WERI-Rb-1 (cell line): ENCODE measurements around the gene NFKB2.

ENCODE experiments used
- DNase-seq: peaks from one replicate; pipeline ENCODE4 v3.0.0-alpha.2; 2020
- H3K27ac ChIP-seq: fragments of 250-450 bp; sonication (Bioruptor Pico); 2 replicates; pipeline ENCODE4 v1.5.1; 2020; ENCODE audit warnings: mild to moderate bottlenecking, moderate library complexity
- H3K27me3 ChIP-seq: fragments of 250-450 bp; sonication (Bioruptor Pico); 2 replicates; pipeline ENCODE4 v1.5.1; 2021; ENCODE audit warnings: mild to moderate bottlenecking, low read depth, moderate library complexity; ENCODE audit not compliant: insufficient read depth, severe bottlenecking
- H3K36me3 ChIP-seq: fragments of 250-450 bp; sonication (Bioruptor Pico); 2 replicates; pipeline ENCODE4 v1.5.1; 2020; ENCODE audit warnings: mild to moderate bottlenecking, moderate library complexity
- H3K4me3 ChIP-seq: 2 replicates; pipeline ENCODE4 v1.5.1; 2011; ENCODE audit warnings: low read depth, mild to moderate bottlenecking, control low read depth, low read length
- H3K9me3 ChIP-seq: fragments of 250-450 bp; sonication (Bioruptor Pico); 2 replicates; pipeline ENCODE4 v1.5.1; 2021; ENCODE audit warnings: mild to moderate bottlenecking, moderate library complexity; ENCODE audit not compliant: severe bottlenecking
- CTCF ChIP-seq: IDR thresholded peaks from 2 replicates; pipeline ENCODE4 v1.5.1; 2011; ENCODE audit warnings: low read depth, mild to moderate bottlenecking, control low read depth, inconsistent platforms, low read length

Gene NFKB2

GRCh38 chr10:102379383-102379782, 16.1 kb upstream of the NFKB2 start:
- H3K36me3 ChIP-seq, result peaks cover 66% of the 10 kb centered on the region

GRCh38 chr10:102381983-102382382, 13.5 kb upstream of the NFKB2 start:
- no peak for DNase-seq
- H3K4me3 ChIP-seq, result no peak overlapping the region
- no peak overlapping the region for H3K27ac ChIP-seq
- H3K9me3 ChIP-seq, result no peaks in the 10 kb centered on the region
- H3K27me3 ChIP-seq, result no peaks in the 10 kb centered on the region
- TF ChIP-seq CTCF, result no peak
- peaks cover 44% of the 10 kb centered on the region for H3K36me3 ChIP-seq

More at GRCh38 chr10:102379383-102379782, 16.1 kb upstream of the NFKB2 start:
- no peak overlapping the region for H3K27ac ChIP-seq
- H3K4me3 ChIP-seq, result no peak overlapping the region
- H3K27me3 ChIP-seq, result no peaks in the 10 kb centered on the region
- no peak for DNase-seq
- no peak for TF ChIP-seq CTCF
- no peaks in the 10 kb centered on the region for H3K9me3 ChIP-seq

- H3K36me3 ChIP-seq, result peaks cover 38% of the 10 kb centered on the region
- H3K27ac ChIP-seq, result no peak overlapping the region
- TF ChIP-seq CTCF, result no peak
- no peaks in the 10 kb centered on the region for H3K27me3 ChIP-seq
- no peaks in the 10 kb centered on the region for H3K9me3 ChIP-seq
- no peak overlapping the region for H3K4me3 ChIP-seq
- no peak for DNase-seq
Observed at GRCh38 chr10:102382871-102383270, 12.6 kb upstream of the NFKB2 start.

- Histone ChIP-seq H3K27me3 (no peaks in the 10 kb centered on the region), H3K4me3 (no peak overlapping the region), H3K36me3 (peaks cover 32% of the 10 kb centered on the region), H3K9me3 (no peaks in the 10 kb centered on the region), H3K27ac (no peak overlapping the region)
- DNase-seq, result no peak
- TF ChIP-seq CTCF, result peak; percentile 69
Observed at GRCh38 chr10:102384053-102384452, 11.5 kb upstream of the NFKB2 start.

- H3K36me3 ChIP-seq, result peaks cover 26% of the 10 kb centered on the region
- no peaks in the 10 kb centered on the region for H3K9me3 ChIP-seq
- no peak for TF ChIP-seq CTCF
- no peak overlapping the region for H3K27ac ChIP-seq
- no peak for DNase-seq
- no peak overlapping the region for H3K4me3 ChIP-seq
- H3K27me3 ChIP-seq, result no peaks in the 10 kb centered on the region
Observed at GRCh38 chr10:102384606-102385429, 10.7 kb upstream of the NFKB2 start.
